HCT116 (cell line): ENCODE measurements around the gene R3HCC1L. TPM values are rescaled to one million over a fixed set of nuclear protein-coding genes. Genes with fewer than 3 reads are reported as not detected.

Experiments
- ATAC-seq: fragments of 200-7000 bp; cut with Tn5 transposase; 2 replicates; pipeline ENCODE4 v1.9.1; 2020; ENCODE audit warnings: mild to moderate bottlenecking, moderate library complexity
- BruUV-seq: library from RNA; stranded (reverse); fragments of 400-500 nt; replicated peaks from 2 replicates; lab custom pipeline; 2021; lab: Mats Ljungman, UMichigan
- CTCF ChIA-PET: fragments of 300-600 bp; sonication (Branson Sonifier 250); formaldehyde crosslinking; loops from one replicate; lab custom pipeline; 2021; ENCODE audit warnings: antibody characterized with exemption; lab: Charles Lee
- POLR2A ChIA-PET: fragments of 300-600, 350-600 bp; sonication (Branson Sonifier 250); formaldehyde crosslinking; loops from one replicate; lab custom pipeline; 2021; ENCODE audit warnings: antibody characterized with exemption; lab: Charles Lee
- RAD21 ChIA-PET, 2 experiments: fragments of 300-600 bp; sonication (Branson Sonifier 250); formaldehyde crosslinking; loops; one replicate each; lab custom pipeline; 2023; ENCODE audit warnings: low total read pairs in 2 of 2; ENCODE audit not compliant: uncharacterized antibody in 2 of 2, unreplicated experiment in 2 of 2, low non-redundant PET in 1 of 2; lab: Charles Lee
- DNase-seq: peaks from one replicate; pipeline ENCODE4 v3.0.0-alpha.2; 2010; ENCODE audit warnings: low read depth, low spot score
- H2AFZ ChIP-seq: fragments of 200-600 bp; shearing (Covaris generic), sonication (generic); 2 replicates; pipeline ENCODE4 v1.6.1; 2017; ENCODE audit warnings: low read depth, mixed run types, mixed read lengths, antibody characterized with exemption, low read length; ENCODE audit not compliant: poor library complexity, severe bottlenecking
- H3K27ac ChIP-seq: 2 replicates; pipeline ENCODE4 v1.5.1; 2012; ENCODE audit warnings: low read depth, low read length
- H3K27me3 ChIP-seq: fragments of 200-600 bp; sonication (generic); 2 replicates; pipeline ENCODE4 v1.6.1; 2016; ENCODE audit warnings: mixed run types, low read length, mixed read lengths; ENCODE audit not compliant: insufficient read depth
- H3K36me3 ChIP-seq, 2 experiments: fragments of 200-500 bp in 1 of 2; fragments of 200-600 bp in 1 of 2; sonication (Bioruptor generic) in 1 of 2; sonication (generic) in 1 of 2; 2 replicates each; pipeline versions ENCODE4 v1.5.1 to v1.6.1; 2014 to 2016; ENCODE audit warnings: low read length in 2 of 2, inconsistent platforms in 1 of 2, mixed read lengths in 1 of 2, mixed run types in 1 of 2; ENCODE audit not compliant: insufficient read depth in 2 of 2, control insufficient read depth in 1 of 2
- H3K4me1 ChIP-seq, 2 experiments: fragments of 200-600 bp in 1 of 2; sonication (generic) in 1 of 2; 2 replicates each; pipeline versions ENCODE4 v1.5.1 to v1.6.1; 2012 to 2017; ENCODE audit warnings: low read length in 2 of 2, inconsistent platforms in 1 of 2, mild to moderate bottlenecking in 1 of 2, mixed read lengths in 1 of 2, mixed run types in 1 of 2, moderate library complexity in 1 of 2; ENCODE audit not compliant: insufficient read depth in 2 of 2, control insufficient read depth in 1 of 2
- H3K4me2 ChIP-seq: fragments of 200-600 bp; sonication (generic); 2 replicates; pipeline ENCODE4 v1.6.1; 2017; ENCODE audit warnings: mixed run types, low read length, mixed read lengths
- H3K4me3 ChIP-seq, 2 experiments: fragments of 200-600 bp in 1 of 2; sonication (generic) in 1 of 2; replicated peaks in 1 of 2; 2 replicates each; pipeline ENCODE4 v1.5.1; 2011 to 2016; ENCODE audit warnings: low read length in 2 of 2, control low read depth in 1 of 2, low read depth in 1 of 2, mild to moderate bottlenecking in 1 of 2, mixed read lengths in 1 of 2, mixed run types in 1 of 2
- H3K79me2 ChIP-seq: fragments of 200-600 bp; sonication (generic); 2 replicates; pipeline ENCODE4 v1.6.1; 2017; ENCODE audit warnings: mild to moderate bottlenecking, mixed run types, low read length, moderate library complexity, mixed read lengths; ENCODE audit not compliant: insufficient read depth
- H3K9ac ChIP-seq: fragments of 200-600 bp; sonication (generic); 2 replicates; pipeline ENCODE4 v1.6.1; 2016; ENCODE audit warnings: low read length, mixed read lengths
- H3K9me2 ChIP-seq: fragments of 200-600 bp; sonication (generic), shearing (Covaris generic); 2 replicates; pipeline ENCODE4 v1.6.1; 2017; ENCODE audit warnings: mixed run types, mild to moderate bottlenecking, moderate library complexity; ENCODE audit not compliant: insufficient read depth
- H3K9me3 ChIP-seq, 2 experiments: fragments of 200-500 bp in 1 of 2; fragments of 200-600 bp in 1 of 2; sonication (Bioruptor generic) in 1 of 2; sonication (generic) in 1 of 2; 2 replicates each; pipeline ENCODE4 v1.6.1; 2014 to 2017; ENCODE audit warnings: low read length in 2 of 2, mixed read lengths in 2 of 2, inconsistent platforms in 1 of 2, low read depth in 1 of 2, mild to moderate bottlenecking in 1 of 2, mixed run types in 1 of 2, moderate library complexity in 1 of 2; ENCODE audit not compliant: control insufficient read depth in 1 of 2, insufficient read depth in 1 of 2
- H4K20me1 ChIP-seq: fragments of 200-600 bp; sonication (generic), shearing (Covaris generic); 2 replicates; pipeline ENCODE4 v1.6.1; 2017; ENCODE audit warnings: mixed run types, mild to moderate bottlenecking, moderate library complexity; ENCODE audit not compliant: insufficient read depth
- ATF3 ChIP-seq: IDR thresholded peaks from 2 replicates; pipeline ENCODE4 v1.6.1; 2012
- CEBPB ChIP-seq: IDR thresholded peaks from 2 replicates; pipeline ENCODE4 v1.6.1; 2012; ENCODE audit warnings: low read depth
- CTCF ChIP-seq, 3 experiments: fragments of 200-600 bp in 1 of 3; sonication (generic) in 1 of 3; IDR thresholded peaks in 2 of 3; conservative IDR thresholded peaks in 1 of 3; 2 replicates each; pipeline ENCODE4 v1.5.1; 2012 to 2017; ENCODE audit warnings: low read depth in 2 of 3, low read length in 2 of 3, antibody characterized with exemption in 1 of 3, borderline replicate concordance in 1 of 3, control low read depth in 1 of 3, mild to moderate bottlenecking in 1 of 3, mixed read lengths in 1 of 3, mixed run types in 1 of 3, moderate library complexity in 1 of 3; ENCODE audit not compliant: insufficient read depth in 1 of 3
- EGR1 ChIP-seq: IDR thresholded peaks from 2 replicates; pipeline ENCODE4 v1.6.1; 2012; ENCODE audit warnings: low read depth
- EZH2 ChIP-seq: fragments of 200-600 bp; sonication (generic); IDR thresholded peaks from 2 replicates; pipeline ENCODE4 v1.6.1; 2017; ENCODE audit warnings: antibody characterized with exemption, mixed run types
- EZH2phosphoT487 ChIP-seq: fragments of 200-600 bp; IDR thresholded peaks from 2 replicates; pipeline ENCODE4 v1.6.1; 2018; ENCODE audit warnings: antibody characterized with exemption, borderline replicate concordance
- FOSL1 ChIP-seq: IDR thresholded peaks from 2 replicates; pipeline ENCODE4 v1.6.1; 2012; ENCODE audit warnings: low read depth
- JUND ChIP-seq: IDR thresholded peaks from 2 replicates; pipeline ENCODE4 v1.6.1; 2012
- MAX ChIP-seq: IDR thresholded peaks from 2 replicates; pipeline ENCODE4 v1.6.1; 2012
- POLR2A ChIP-seq: IDR thresholded peaks from 2 replicates; pipeline ENCODE4 v1.7.0; 2011; ENCODE audit warnings: borderline replicate concordance; ENCODE audit not compliant: insufficient read depth, insufficient read length; ENCODE audit errors: extremely low read depth
- REST ChIP-seq: IDR thresholded peaks from 2 replicates; pipeline ENCODE4 v1.6.1; 2012; ENCODE audit warnings: low read depth
- SIN3A ChIP-seq: IDR thresholded peaks from 2 replicates; pipeline ENCODE4 v1.6.1; 2012; ENCODE audit warnings: low read depth
- SP1 ChIP-seq: IDR thresholded peaks from 2 replicates; pipeline ENCODE4 v1.6.1; 2012; ENCODE audit warnings: low read depth
- SRF ChIP-seq: IDR thresholded peaks from 2 replicates; pipeline ENCODE4 v1.6.1; 2012; ENCODE audit warnings: low read depth
- TCF7L2 ChIP-seq: IDR thresholded peaks from 2 replicates; pipeline ENCODE4 v1.7.0; 2011; ENCODE audit warnings: borderline replicate concordance, inconsistent platforms; ENCODE audit not compliant: insufficient read depth, insufficient read length; ENCODE audit errors: extremely low read depth
- YY1 ChIP-seq: IDR thresholded peaks from 2 replicates; pipeline ENCODE4 v1.6.1; 2011; ENCODE audit warnings: low read length, low read depth, moderate library complexity, mild to moderate bottlenecking; ENCODE audit not compliant: insufficient replicate concordance; ENCODE audit errors: extremely low read depth
- ZBTB33 ChIP-seq: IDR thresholded peaks from 2 replicates; pipeline ENCODE4 v1.6.1; 2011; ENCODE audit warnings: mild to moderate bottlenecking, low read length, moderate library complexity; ENCODE audit not compliant: insufficient replicate concordance; ENCODE audit errors: extremely low read depth
- ZFX ChIP-seq: fragments of 450-650 bp; IDR thresholded peaks from 2 replicates; pipeline ENCODE4 v1.6.1; 2017
- intact Hi-C: fragments of 100-400 bp; cut with micrococcal nuclease; formaldehyde crosslinking; loops from 2 replicates; pipeline ENCODE4 v1.10.0; 2022
- total RNA-seq: library from RNA; stranded (reverse); gene quantifications from one replicate; pipeline ENCODE4 v1.2.1, GENCODE V29; 2021; ENCODE audit not compliant: unreplicated experiment

Gene R3HCC1L
- total RNA-seq, 1 experiment from 2014 or later: 9.3 TPM

- H2AFZ ChIP-seq: no peak overlapping the region
- DNase-seq: no peak
- no peaks in the 10 kb centered on the region for H3K9me2 ChIP-seq
- no peak for ATAC-seq
- H3K9me3 ChIP-seq: no peaks in the 10 kb centered on the region
- H3K4me2 ChIP-seq: no peak overlapping the region
- ChIA-PET RAD21 (no interaction called here), POLR2A (no interaction called here), CTCF (no interaction called here)
- H3K4me1 ChIP-seq: no peaks in the 10 kb centered on the region
- TF ChIP-seq REST (no peak), POLR2A (no peak), FOSL1 (no peak), ZBTB33 (no peak), EZH2phosphoT487 (no peak), TCF7L2 (no peak), EGR1 (no peak), EZH2 (no peak), JUND (no peak), CTCF (IDR thresholded peaks at IDR 0.05 in 2 of 3, conservative IDR thresholded peaks at IDR 0.05 in 1 of 3; ENCODE audit: borderline replicate concordance in 1 of 3, insufficient read depth in 1 of 3, low read depth in 2 of 3, low read length in 2 of 3) (no peak), YY1 (no peak), SRF (no peak), SP1 (no peak), ZFX (no peak), MAX (no peak), ATF3 (no peak), CEBPB (no peak), SIN3A (no peak)
- intact Hi-C loops: no loop called here
- H3K27me3 ChIP-seq: peaks cover 82% of the 10 kb centered on the region
- H3K4me3 ChIP-seq: no peak overlapping the region
- no peaks in the 10 kb centered on the region for H4K20me1 ChIP-seq
- H3K27ac ChIP-seq: no peak overlapping the region
- no peaks in the 10 kb centered on the region for H3K79me2 ChIP-seq
- no TSS peak for BruUV-seq
- no peak overlapping the region for H3K9ac ChIP-seq
- no peaks in the 10 kb centered on the region for H3K36me3 ChIP-seq
Observed at GRCh38 chr10:98097616-98098015, 36.8 kb upstream of the R3HCC1L start.
